ENCODE results near the gene COL8A2. TPM values are rescaled to one million over a fixed set of nuclear protein-coding genes. Genes with fewer than 3 reads are reported as not detected.
A peak's percentile ranks its signal among the peaks of the same experiment; 100 is the strongest.

COL8A2 gene
- total RNA-seq, 1 experiment from 2014 or later, result 2.3 TPM

GRCh38 chr1:36149237-36149972 lies 24.4 kb upstream of the COL8A2 start, which contains the start of gene TRAPPC3 (continued):
- TF ChIP-seq ARID4B (CRISPR knock-in tag; IDR thresholded peaks at IDR 0.05; ENCODE audit: borderline replicate concordance) (peak; percentile 75; the same call in 1 of the 2 replicates), E2F5 (CRISPR knock-in tag; IDR thresholded peaks at IDR 0.05) (peak; percentile 33; the same call in 1 of the 2 replicates), ZNF396 (CRISPR knock-in tag; IDR thresholded peaks at IDR 0.05; ENCODE audit: borderline replicate concordance) (no peak), USF2 (CRISPR knock-in tag; IDR thresholded peaks at IDR 0.05) (peak; percentile 85), ZNF263 (CRISPR knock-in tag; IDR thresholded peaks at IDR 0.05; ENCODE audit: low read depth) (no peak), NFE2L1 (CRISPR knock-in tag; IDR thresholded peaks at IDR 0.05) (peak; percentile 29; the same call in 1 of the 2 replicates), PRRX2 (CRISPR knock-in tag; IDR thresholded peaks at IDR 0.05) (no peak), ZNF425 (CRISPR knock-in tag; conservative IDR thresholded peaks at IDR 0.05) (no peak), IRF2 (CRISPR knock-in tag; IDR thresholded peaks at IDR 0.05; ENCODE audit: borderline replicate concordance, low read depth) (no peak)

GRCh38 chr1:36148821-36149236 lies 23.8 kb upstream of the COL8A2 start:
- peak overlapping the region; percentile 97 for H3K27ac Mint-ChIP-seq
- H3K4me1 Mint-ChIP-seq, result peaks cover 33% of the 10 kb centered on the region
- peak; percentile 21 for ATAC-seq
- ChIA-PET POLR2A (interaction anchor here (0.6 to 2.6 kb wide), 14 partner anchors 12 to 252 kb away, joined by 3 to 25 read pairs (median 5); partner anchors contain the start of genes AGO3, SH3D21 and THRAP3), CTCF (interaction anchor here (0.6 to 5.4 kb wide), 46 partner anchors 12 to 276 kb away, joined by 3 to 213 read pairs (median 6); partner anchors contain the start of genes AGO1, EVA1B, LSM10 and SH3D21)
- H3K4me3 Mint-ChIP-seq, result peak overlapping the region; percentile 90
- no peaks in the 10 kb centered on the region for H3K9me3 Mint-ChIP-seq
- no peak for DNase-seq (ENCODE audit: low spot score)
- H3K27me3 Mint-ChIP-seq (ENCODE audit: low read depth), result peaks cover 21% of the 10 kb centered on the region
- peaks cover 10% of the 10 kb centered on the region for H3K36me3 Mint-ChIP-seq
- TF ChIP-seq TCF7 (CRISPR knock-in tag; IDR thresholded peaks at IDR 0.05; ENCODE audit: low read depth) (no peak), SMAD3 (CRISPR knock-in tag; IDR thresholded peaks at IDR 0.05; ENCODE audit: borderline replicate concordance) (no peak), ZNF416 (CRISPR knock-in tag; IDR thresholded peaks at IDR 0.05) (no peak), AR (CRISPR knock-in tag; IDR thresholded peaks at IDR 0.05) (no peak), ESRRA (CRISPR knock-in tag; IDR thresholded peaks at IDR 0.05; ENCODE audit: borderline replicate concordance) (no peak), ATF3 (CRISPR knock-in tag; conservative IDR thresholded peaks at IDR 0.05) (no peak), HMGXB4 (CRISPR knock-in tag; IDR thresholded peaks at IDR 0.05) (no peak), USF2 (CRISPR knock-in tag; IDR thresholded peaks at IDR 0.05) (no peak), CTCF (IDR thresholded peaks at IDR 0.05) (no peak)
